ENCODE measurements around the gene FDX2.

DNA sequence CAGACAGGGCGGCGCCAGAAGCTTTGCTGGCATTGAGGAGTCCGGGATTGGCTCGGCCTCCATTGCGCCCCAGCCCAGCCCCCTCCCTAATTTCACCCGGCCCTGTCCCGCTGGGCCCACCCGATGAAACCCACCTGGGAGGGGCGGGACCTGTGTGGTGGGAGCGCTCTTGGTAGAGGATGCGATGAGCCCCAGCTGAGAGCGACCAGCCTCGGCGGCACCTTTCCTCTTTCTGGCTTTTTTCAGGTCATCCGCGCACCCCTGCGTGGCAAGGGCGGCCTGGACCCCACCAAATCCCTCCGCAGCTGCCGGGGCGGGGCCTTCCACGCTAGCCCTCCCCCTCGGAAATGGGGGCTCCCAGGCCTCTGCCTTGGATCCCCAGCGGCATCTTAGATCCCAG lies 6.4 kb downstream of the FDX2 start, which contains the start of gene ZGLP1:
- TF ChIP-seq EP300 (IDR thresholded peaks at IDR 0.05; ENCODE audit: borderline replicate concordance in 1 of 2, low read depth in 2 of 2, low read length in 2 of 2) (no peak), POLR2A (IDR thresholded peaks at IDR 0.05; ENCODE audit: control extremely low read depth in 1 of 2, low read depth in 2 of 2, low read length in 2 of 2) (no peak), SUZ12 (IDR thresholded peaks at IDR 0.05; ENCODE audit: low read length) (no peak), USF2 (IDR thresholded peaks at IDR 0.05; ENCODE audit: low read length) (no peak), TAF1 (IDR thresholded peaks at IDR 0.05; ENCODE audit: low read depth, low read length) (no peak), RXRA (IDR thresholded peaks at IDR 0.05; ENCODE audit: insufficient read depth, low read depth, low read length) (no peak), E2F6 (IDR thresholded peaks at IDR 0.05) (no peak), MAX (IDR thresholded peaks at IDR 0.05) (no peak), JUND (IDR thresholded peaks at IDR 0.05; ENCODE audit: low read length) (no peak), CHD2 (IDR thresholded peaks at IDR 0.05; ENCODE audit: low read length) (no peak)
- TF ChIP-seq, protein P1, sequence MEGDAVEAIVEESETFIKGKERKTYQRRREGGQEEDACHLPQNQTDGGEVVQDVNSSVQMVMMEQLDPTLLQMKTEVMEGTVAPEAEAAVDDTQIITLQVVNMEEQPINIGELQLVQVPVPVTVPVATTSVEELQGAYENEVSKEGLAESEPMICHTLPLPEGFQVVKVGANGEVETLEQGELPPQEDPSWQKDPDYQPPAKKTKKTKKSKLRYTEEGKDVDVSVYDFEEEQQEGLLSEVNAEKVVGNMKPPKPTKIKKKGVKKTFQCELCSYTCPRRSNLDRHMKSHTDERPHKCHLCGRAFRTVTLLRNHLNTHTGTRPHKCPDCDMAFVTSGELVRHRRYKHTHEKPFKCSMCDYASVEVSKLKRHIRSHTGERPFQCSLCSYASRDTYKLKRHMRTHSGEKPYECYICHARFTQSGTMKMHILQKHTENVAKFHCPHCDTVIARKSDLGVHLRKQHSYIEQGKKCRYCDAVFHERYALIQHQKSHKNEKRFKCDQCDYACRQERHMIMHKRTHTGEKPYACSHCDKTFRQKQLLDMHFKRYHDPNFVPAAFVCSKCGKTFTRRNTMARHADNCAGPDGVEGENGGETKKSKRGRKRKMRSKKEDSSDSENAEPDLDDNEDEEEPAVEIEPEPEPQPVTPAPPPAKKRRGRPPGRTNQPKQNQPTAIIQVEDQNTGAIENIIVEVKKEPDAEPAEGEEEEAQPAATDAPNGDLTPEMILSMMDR (IDR thresholded peaks at IDR 0.05; ENCODE audit: control extremely low read depth in 1 of 3, insufficient read depth in 1 of 3, low read depth in 1 of 3, low read length in 3 of 3), result no peak
